Upper lobe of left lung (tissue), 4 donors: Measurements from ENCODE around the gene ARHGAP42.

Experiments used
- EP300 ChIP-seq, 4 donors: sonication (generic); formaldehyde crosslinking; IDR thresholded peaks; one replicate each; pipeline ENCODE4 v1.5.1; 2017; ENCODE audit warnings: antibody characterized with exemption in 4 of 4, control low read depth in 2 of 4
- POLR2A ChIP-seq, 4 donors: fragments of 450-650 bp; IDR thresholded peaks; one replicate each; pipeline ENCODE4 v1.5.1; 2016 to 2017; ENCODE audit warnings: antibody characterized with exemption in 4 of 4, mild to moderate bottlenecking in 2 of 4
- TF ChIP-seq, protein P1 (sequence below), 6 experiments: fragments of 450-650 bp in 4 of 6; fragments of 200-600 bp in 2 of 6; sonication (generic) in 2 of 6; IDR thresholded peaks; one replicate each; pipeline ENCODE4 v1.5.1; 2016 to 2019; ENCODE audit warnings: antibody characterized with exemption in 6 of 6

GRCh38 chr11:100815787-100816330, 128.8 kb downstream of the ARHGAP42 start:
- TF ChIP-seq, protein P1, sequence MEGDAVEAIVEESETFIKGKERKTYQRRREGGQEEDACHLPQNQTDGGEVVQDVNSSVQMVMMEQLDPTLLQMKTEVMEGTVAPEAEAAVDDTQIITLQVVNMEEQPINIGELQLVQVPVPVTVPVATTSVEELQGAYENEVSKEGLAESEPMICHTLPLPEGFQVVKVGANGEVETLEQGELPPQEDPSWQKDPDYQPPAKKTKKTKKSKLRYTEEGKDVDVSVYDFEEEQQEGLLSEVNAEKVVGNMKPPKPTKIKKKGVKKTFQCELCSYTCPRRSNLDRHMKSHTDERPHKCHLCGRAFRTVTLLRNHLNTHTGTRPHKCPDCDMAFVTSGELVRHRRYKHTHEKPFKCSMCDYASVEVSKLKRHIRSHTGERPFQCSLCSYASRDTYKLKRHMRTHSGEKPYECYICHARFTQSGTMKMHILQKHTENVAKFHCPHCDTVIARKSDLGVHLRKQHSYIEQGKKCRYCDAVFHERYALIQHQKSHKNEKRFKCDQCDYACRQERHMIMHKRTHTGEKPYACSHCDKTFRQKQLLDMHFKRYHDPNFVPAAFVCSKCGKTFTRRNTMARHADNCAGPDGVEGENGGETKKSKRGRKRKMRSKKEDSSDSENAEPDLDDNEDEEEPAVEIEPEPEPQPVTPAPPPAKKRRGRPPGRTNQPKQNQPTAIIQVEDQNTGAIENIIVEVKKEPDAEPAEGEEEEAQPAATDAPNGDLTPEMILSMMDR (IDR thresholded peaks at IDR 0.05) = no peak
- no peak for TF ChIP-seq POLR2A (IDR thresholded peaks at IDR 0.05)
- TF ChIP-seq EP300 (IDR thresholded peaks at IDR 0.05) = no peak
